NCI-H2029 (cell line): ENCODE measurements around the gene RAP1A.
A peak's percentile ranks its signal among the peaks of the same experiment; 100 is the strongest.

Source experiments
- DNase-seq: peaks from one replicate; lab custom pipeline; 2025; lab: John Stamatoyannopoulos, UW

The RAP1A gene

GRCh38 chr1:111720274-111720976, 100.8 kb downstream of the RAP1A start:
- no peak for DNase-seq

- no peak for DNase-seq
These were observed 101.6 kb downstream of the RAP1A start for GRCh38 chr1:111720977-111721786.

- no peak for DNase-seq
These were observed 103.7 kb downstream of the RAP1A start for GRCh38 chr1:111723091-111723806.

GRCh38 chr1:111723871-111724270, 104.3 kb downstream of the RAP1A start:
- no peak for DNase-seq

- no peak for DNase-seq
These were observed 105.6 kb downstream of the RAP1A start for GRCh38 chr1:111725192-111725591.

- DNase-seq: no peak
These were observed 107.5 kb downstream of the RAP1A start for GRCh38 chr1:111727056-111727455.

- DNase-seq: no peak
These were observed 109.8 kb downstream of the RAP1A start for GRCh38 chr1:111729271-111729921.

GRCh38 chr1:111729946-111730681, 110.5 kb downstream of the RAP1A start:
- no peak for DNase-seq

- no peak for DNase-seq
These were observed 111.1 kb downstream of the RAP1A start for GRCh38 chr1:111730706-111731105.

GRCh38 chr1:111731956-111732355, 112.4 kb downstream of the RAP1A start:
- no peak for DNase-seq

GRCh38 chr1:111732718-111733117, 113.1 kb downstream of the RAP1A start:
- DNase-seq: no peak

GRCh38 chr1:111733183-111733991, 113.8 kb downstream of the RAP1A start:
- no peak for DNase-seq

GRCh38 chr1:111733992-111734341, 114.4 kb downstream of the RAP1A start:
- DNase-seq: no peak

- DNase-seq: no peak
These were observed 114.8 kb downstream of the RAP1A start for GRCh38 chr1:111734426-111734825.

- DNase-seq: no peak
These were observed 115.3 kb downstream of the RAP1A start for GRCh38 chr1:111734856-111735255.

- no peak for DNase-seq
These were observed 115.7 kb downstream of the RAP1A start for GRCh38 chr1:111735321-111735720.

- DNase-seq: no peak
These were observed 116.4 kb downstream of the RAP1A start for GRCh38 chr1:111735858-111736544.

- peak; percentile 48 for DNase-seq
These were observed 117.1 kb downstream of the RAP1A start for GRCh38 chr1:111736548-111737215.
